ENCODE measurements around the gene FAN1. TPM values are rescaled to one million over a fixed set of nuclear protein-coding genes. Genes with fewer than 3 reads are reported as not detected.

FAN1 gene
- 4.5 TPM for polyA plus RNA-seq (2013, experiment 1 of 2)
- 5.7 TPM for polyA plus RNA-seq (2013, experiment 2 of 2)

GRCh38 chr15:30903497-30904187 lies at the start of gene FAN1:
FAN1 (plus strand) TSS chr15:30903915; CDS start chr15:30904664, 749 bp downstream.
- WGBS = under 1% methylated on average over 46 of the region's 65 CpGs
- Histone ChIP-seq H2BK12ac (ENCODE audit: low read length in 2 of 2) (peak within 1 kb of the TSS in 1 of 2 experiments; percentile 46), H3K4me3 (ENCODE audit: insufficient read depth in 1 of 2, low read depth in 1 of 2, low read length in 2 of 2) (peak within 1 kb of the TSS; percentile 97 to 99), H3K9ac (ENCODE audit: low read length) (peak within 1 kb of the TSS; percentile 95), H3K9me3 (ENCODE audit: control insufficient read depth, low read length) (no peaks in the 10 kb centered on the region), H3K4ac (ENCODE audit: low read depth in 1 of 2, low read length in 2 of 2) (peak within 1 kb of the TSS; percentile 69 to 84), H2BK120ac (ENCODE audit: low read depth, low read length) (peak within 1 kb of the TSS; percentile 30), H3K27ac (ENCODE audit: low read length, poor library complexity, severe bottlenecking) (peak within 1 kb of the TSS; percentile 54), H3K4me2 (ENCODE audit: low read length, poor library complexity, severe bottlenecking) (peak within 1 kb of the TSS; percentile 86), H3K79me1 (replicated peaks; ENCODE audit: low read length, poor library complexity, severe bottlenecking) (peaks cover 8% of the 10 kb centered on the region), H4K91ac (ENCODE audit: low read length) (peak within 1 kb of the TSS; percentile 94), H3K18ac (ENCODE audit: low read depth in 1 of 2, low read length in 2 of 2) (peak within 1 kb of the TSS; percentile 76 to 97), H4K8ac (ENCODE audit: low read length) (peak within 1 kb of the TSS; percentile 97), H3K27me3 (ENCODE audit: control insufficient read depth in 1 of 2, insufficient read depth in 1 of 2, low read length in 2 of 2) (no peaks in the 10 kb centered on the region), H2BK5ac (ENCODE audit: low read depth, low read length, poor library complexity, severe bottlenecking) (peak within 1 kb of the TSS; percentile 51), H3K36me3 (ENCODE audit: control insufficient read depth in 1 of 2, insufficient read depth in 2 of 2, low read depth in 1 of 2, low read length in 2 of 2) (peaks cover 0 to 14% of the 10 kb centered on the region in 2 experiments), H2BK15ac (ENCODE audit: low read depth, poor library complexity, severe bottlenecking) (no peak within 1 kb of the TSS), H2AFZ (ENCODE audit: low read depth, low read length) (peak within 1 kb of the TSS; percentile 78), H3K4me1 (ENCODE audit: control insufficient read depth, insufficient read depth, low read depth, low read length) (peaks cover 3% of the 10 kb centered on the region), H2AK5ac (ENCODE audit: low read length, severe bottlenecking) (no peak within 1 kb of the TSS), H3K14ac (ENCODE audit: low read length in 2 of 2) (peak within 1 kb of the TSS in 1 of 2 experiments; percentile 91), H3K23ac (ENCODE audit: low read length in 2 of 2) (peak within 1 kb of the TSS in 1 of 2 experiments; percentile 66)
- DNase-seq = peak; percentile 87

GRCh38 chr15:30859091-30859874 lies 44.4 kb upstream of the FAN1 start:
- no peak overlapping the region for H2BK15ac ChIP-seq (ENCODE audit: low read depth, poor library complexity, severe bottlenecking)
- H2BK120ac ChIP-seq (ENCODE audit: low read depth, low read length) = no peak overlapping the region
- H3K27me3 ChIP-seq (ENCODE audit: control insufficient read depth in 1 of 2, insufficient read depth in 1 of 2, low read length in 2 of 2) = no peaks in the 10 kb centered on the region
- H3K79me1 ChIP-seq (replicated peaks; ENCODE audit: low read length, poor library complexity, severe bottlenecking) = no peaks in the 10 kb centered on the region
- H3K4me1 ChIP-seq (ENCODE audit: control insufficient read depth, insufficient read depth, low read depth, low read length) = no peaks in the 10 kb centered on the region
- H3K9me3 ChIP-seq (ENCODE audit: control insufficient read depth, low read length) = no peaks in the 10 kb centered on the region
- WGBS = 28% methylated on average over 7 of the region's 7 CpGs
- no peak overlapping the region for H3K27ac ChIP-seq (ENCODE audit: low read length, poor library complexity, severe bottlenecking)
- no peak overlapping the region for H4K91ac ChIP-seq (ENCODE audit: low read length)
- no peak overlapping the region for H2BK12ac ChIP-seq (ENCODE audit: low read length in 2 of 2)
- no peak overlapping the region for H3K14ac ChIP-seq (ENCODE audit: low read length in 2 of 2)
- H3K36me3 ChIP-seq (ENCODE audit: control insufficient read depth in 1 of 2, insufficient read depth in 2 of 2, low read depth in 1 of 2, low read length in 2 of 2) = no peaks in the 10 kb centered on the region
- no peak overlapping the region for H3K4me2 ChIP-seq (ENCODE audit: low read length, poor library complexity, severe bottlenecking)
- peak; percentile 17 for DNase-seq
- H2BK5ac ChIP-seq (ENCODE audit: low read depth, low read length, poor library complexity, severe bottlenecking) = no peak overlapping the region
- H3K18ac ChIP-seq (ENCODE audit: low read depth in 1 of 2, low read length in 2 of 2) = no peak overlapping the region
- no peak overlapping the region for H3K4me3 ChIP-seq (ENCODE audit: insufficient read depth in 1 of 2, low read depth in 1 of 2, low read length in 2 of 2)
- H3K23ac ChIP-seq (ENCODE audit: low read length in 2 of 2) = no peak overlapping the region
- H3K4ac ChIP-seq (ENCODE audit: low read depth in 1 of 2, low read length in 2 of 2) = no peak overlapping the region
- no peak overlapping the region for H4K8ac ChIP-seq (ENCODE audit: low read length)
- no peak overlapping the region for H2AFZ ChIP-seq (ENCODE audit: low read depth, low read length)
- no peak overlapping the region for H3K9ac ChIP-seq (ENCODE audit: low read length)
- no peak overlapping the region for H2AK5ac ChIP-seq (ENCODE audit: low read length, severe bottlenecking)

- Histone ChIP-seq H3K79me1 (replicated peaks; ENCODE audit: low read length, poor library complexity, severe bottlenecking) (no peaks in the 10 kb centered on the region), H3K9me3 (ENCODE audit: control insufficient read depth, low read length) (no peaks in the 10 kb centered on the region)
Observed at GRCh38 chr15:30865257-30865656, 38.5 kb upstream of the FAN1 start.

DNA sequence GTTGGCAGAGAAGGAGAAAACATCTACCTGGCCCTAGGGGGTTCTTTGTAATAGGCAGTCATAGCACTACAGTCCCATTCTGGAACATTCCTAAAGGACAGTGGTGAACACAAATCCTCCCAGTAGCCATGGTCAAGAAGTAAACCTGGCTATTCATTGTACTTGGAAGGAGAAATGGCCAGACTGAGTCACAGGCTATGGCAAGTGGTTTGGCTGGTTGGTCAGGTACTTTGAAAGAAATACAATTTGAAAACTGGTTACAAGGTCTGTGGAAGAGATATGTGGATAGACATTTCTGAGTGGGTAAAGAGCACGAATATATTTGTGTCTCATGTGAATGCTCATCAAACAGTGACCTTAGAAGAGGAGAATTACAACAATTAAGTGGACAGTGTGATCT lies 33.0 kb upstream of the FAN1 start:
- 57% methylated on average over 1 of the region's 1 CpG for WGBS

More at GRCh38 chr15:30865257-30865656, 38.5 kb upstream of the FAN1 start:
- no peak for DNase-seq
- Histone ChIP-seq H2AFZ (ENCODE audit: low read depth, low read length) (no peak overlapping the region), H2AK5ac (ENCODE audit: low read length, severe bottlenecking) (no peak overlapping the region), H2BK12ac (ENCODE audit: low read length in 2 of 2) (no peak overlapping the region), H3K4ac (ENCODE audit: low read depth in 1 of 2, low read length in 2 of 2) (no peak overlapping the region), H3K18ac (ENCODE audit: low read depth in 1 of 2, low read length in 2 of 2) (no peak overlapping the region), H3K23ac (ENCODE audit: low read length in 2 of 2) (no peak overlapping the region), H3K14ac (ENCODE audit: low read length in 2 of 2) (no peak overlapping the region), H2BK120ac (ENCODE audit: low read depth, low read length) (no peak overlapping the region), H3K9ac (ENCODE audit: low read length) (no peak overlapping the region), H3K27ac (ENCODE audit: low read length, poor library complexity, severe bottlenecking) (no peak overlapping the region), H4K8ac (ENCODE audit: low read length) (no peak overlapping the region), H2BK15ac (ENCODE audit: low read depth, poor library complexity, severe bottlenecking) (no peak overlapping the region), H4K91ac (ENCODE audit: low read length) (no peak overlapping the region), H3K36me3 (ENCODE audit: control insufficient read depth in 1 of 2, insufficient read depth in 2 of 2, low read depth in 1 of 2, low read length in 2 of 2) (no peaks in the 10 kb centered on the region), H3K4me2 (ENCODE audit: low read length, poor library complexity, severe bottlenecking) (no peak overlapping the region), H3K27me3 (ENCODE audit: control insufficient read depth in 1 of 2, insufficient read depth in 1 of 2, low read length in 2 of 2) (peaks cover 9 to 14% of the 10 kb centered on the region in 2 experiments), H3K4me3 (ENCODE audit: insufficient read depth in 1 of 2, low read depth in 1 of 2, low read length in 2 of 2) (no peak overlapping the region), H3K4me1 (ENCODE audit: control insufficient read depth, insufficient read depth, low read depth, low read length) (no peaks in the 10 kb centered on the region), H2BK5ac (ENCODE audit: low read depth, low read length, poor library complexity, severe bottlenecking) (no peak overlapping the region)

More for the DNA sequence above, 33.0 kb upstream of the FAN1 start:
- Histone ChIP-seq H3K36me3 (ENCODE audit: control insufficient read depth in 1 of 2, insufficient read depth in 2 of 2, low read depth in 1 of 2, low read length in 2 of 2) (no peaks in the 10 kb centered on the region), H3K27me3 (ENCODE audit: control insufficient read depth in 1 of 2, insufficient read depth in 1 of 2, low read length in 2 of 2) (peaks cover 8 to 9% of the 10 kb centered on the region in 2 experiments), H2BK15ac (ENCODE audit: low read depth, poor library complexity, severe bottlenecking) (no peak overlapping the region), H2AFZ (ENCODE audit: low read depth, low read length) (no peak overlapping the region), H3K14ac (ENCODE audit: low read length in 2 of 2) (no peak overlapping the region), H2BK120ac (ENCODE audit: low read depth, low read length) (no peak overlapping the region), H3K18ac (ENCODE audit: low read depth in 1 of 2, low read length in 2 of 2) (no peak overlapping the region), H3K9me3 (ENCODE audit: control insufficient read depth, low read length) (no peaks in the 10 kb centered on the region), H3K79me1 (replicated peaks; ENCODE audit: low read length, poor library complexity, severe bottlenecking) (no peaks in the 10 kb centered on the region), H3K9ac (ENCODE audit: low read length) (no peak overlapping the region), H2BK5ac (ENCODE audit: low read depth, low read length, poor library complexity, severe bottlenecking) (no peak overlapping the region), H2AK5ac (ENCODE audit: low read length, severe bottlenecking) (no peak overlapping the region), H3K27ac (ENCODE audit: low read length, poor library complexity, severe bottlenecking) (no peak overlapping the region), H3K4me2 (ENCODE audit: low read length, poor library complexity, severe bottlenecking) (no peak overlapping the region), H3K23ac (ENCODE audit: low read length in 2 of 2) (no peak overlapping the region), H2BK12ac (ENCODE audit: low read length in 2 of 2) (no peak overlapping the region), H3K4ac (ENCODE audit: low read depth in 1 of 2, low read length in 2 of 2) (no peak overlapping the region), H4K91ac (ENCODE audit: low read length) (no peak overlapping the region), H4K8ac (ENCODE audit: low read length) (no peak overlapping the region), H3K4me3 (ENCODE audit: insufficient read depth in 1 of 2, low read depth in 1 of 2, low read length in 2 of 2) (no peak overlapping the region), H3K4me1 (ENCODE audit: control insufficient read depth, insufficient read depth, low read depth, low read length) (no peaks in the 10 kb centered on the region)
- DNase-seq = no peak

All from mesenchymal stem cell (in vitro differentiated cells and primary cell).